ENCODE data around the gene SLC22A4.

The SLC22A4 gene

GRCh38 chr5:132293992-132294727 is at the start of gene SLC22A4:
TSS of gene SLC22A4 (plus strand) at chr5:132294394. CDS start at chr5:132294617, 223 bp downstream.
- peak in 1 of 2 donors; percentile 74 for DNase-seq (ENCODE audit: low read depth in 1 of 2, low spot score in 1 of 2)

GRCh38 chr5:132245593-132245992 is 48.6 kb upstream of the SLC22A4 start:
- DNase-seq (ENCODE audit: low read depth in 1 of 2, low spot score in 1 of 2): no peak

- DNase-seq (ENCODE audit: low read depth in 1 of 2, low spot score in 1 of 2): no peak
Measured at GRCh38 chr5:132246806-132247205, 47.4 kb upstream of the SLC22A4 start.

- no peak for DNase-seq (ENCODE audit: low read depth in 1 of 2, low spot score in 1 of 2)
Measured at GRCh38 chr5:132250547-132250946, 43.6 kb upstream of the SLC22A4 start.

- DNase-seq (ENCODE audit: low read depth in 1 of 2, low spot score in 1 of 2): no peak
Measured at GRCh38 chr5:132251220-132251725, 42.9 kb upstream of the SLC22A4 start.

- no peak for DNase-seq (ENCODE audit: low read depth in 1 of 2, low spot score in 1 of 2)
Measured at GRCh38 chr5:132253008-132253441, 41.2 kb upstream of the SLC22A4 start.

GRCh38 chr5:132253452-132254320 is 40.5 kb upstream of the SLC22A4 start:
- DNase-seq (ENCODE audit: low read depth in 1 of 2, low spot score in 1 of 2): no peak

GRCh38 chr5:132254321-132254977 is 39.7 kb upstream of the SLC22A4 start:
- DNase-seq (ENCODE audit: low read depth in 1 of 2, low spot score in 1 of 2): no peak

- DNase-seq (ENCODE audit: low read depth in 1 of 2, low spot score in 1 of 2): no peak
Measured at GRCh38 chr5:132256086-132256782, 38.0 kb upstream of the SLC22A4 start.

- no peak for DNase-seq (ENCODE audit: low read depth in 1 of 2, low spot score in 1 of 2)
Measured at GRCh38 chr5:132256783-132257130, 37.4 kb upstream of the SLC22A4 start.

GRCh38 chr5:132257131-132258101 is 36.8 kb upstream of the SLC22A4 start, which contains the start of gene PDLIM4:
TSS of gene PDLIM4 (plus strand) at chr5:132257696. CDS start at chr5:132257735, 39 bp downstream.
- DNase-seq (ENCODE audit: low read depth in 1 of 2, low spot score in 1 of 2): no peak

GRCh38 chr5:132258102-132259068 is 35.8 kb upstream of the SLC22A4 start:
- DNase-seq (ENCODE audit: low read depth in 1 of 2, low spot score in 1 of 2): no peak

- no peak for DNase-seq (ENCODE audit: low read depth in 1 of 2, low spot score in 1 of 2)
Measured at GRCh38 chr5:132259069-132259851, 34.9 kb upstream of the SLC22A4 start.

- DNase-seq (ENCODE audit: low read depth in 1 of 2, low spot score in 1 of 2): no peak
Measured at GRCh38 chr5:132260051-132260450, 34.1 kb upstream of the SLC22A4 start.

- peak in 1 of 2 donors; percentile 15 for DNase-seq (ENCODE audit: low read depth in 1 of 2, low spot score in 1 of 2)
Measured at GRCh38 chr5:132260714-132261551, 33.3 kb upstream of the SLC22A4 start.

Measured in activated CD4-positive, alpha-beta T cell treated with anti-CD3 and anti-CD28 coated beads, Interleukin-2, amount 50 U/mL, for 24 hours (primary cell).